Measurements from ENCODE around the gene ODAD4. TPM values are rescaled to one million over a fixed set of nuclear protein-coding genes. Genes with fewer than 3 reads are reported as not detected.

ODAD4 gene
- total RNA-seq, 4 donors from 2014 or later, result 1.8 to 3.2 (median 3.2) TPM; not detected in 1

DNA sequence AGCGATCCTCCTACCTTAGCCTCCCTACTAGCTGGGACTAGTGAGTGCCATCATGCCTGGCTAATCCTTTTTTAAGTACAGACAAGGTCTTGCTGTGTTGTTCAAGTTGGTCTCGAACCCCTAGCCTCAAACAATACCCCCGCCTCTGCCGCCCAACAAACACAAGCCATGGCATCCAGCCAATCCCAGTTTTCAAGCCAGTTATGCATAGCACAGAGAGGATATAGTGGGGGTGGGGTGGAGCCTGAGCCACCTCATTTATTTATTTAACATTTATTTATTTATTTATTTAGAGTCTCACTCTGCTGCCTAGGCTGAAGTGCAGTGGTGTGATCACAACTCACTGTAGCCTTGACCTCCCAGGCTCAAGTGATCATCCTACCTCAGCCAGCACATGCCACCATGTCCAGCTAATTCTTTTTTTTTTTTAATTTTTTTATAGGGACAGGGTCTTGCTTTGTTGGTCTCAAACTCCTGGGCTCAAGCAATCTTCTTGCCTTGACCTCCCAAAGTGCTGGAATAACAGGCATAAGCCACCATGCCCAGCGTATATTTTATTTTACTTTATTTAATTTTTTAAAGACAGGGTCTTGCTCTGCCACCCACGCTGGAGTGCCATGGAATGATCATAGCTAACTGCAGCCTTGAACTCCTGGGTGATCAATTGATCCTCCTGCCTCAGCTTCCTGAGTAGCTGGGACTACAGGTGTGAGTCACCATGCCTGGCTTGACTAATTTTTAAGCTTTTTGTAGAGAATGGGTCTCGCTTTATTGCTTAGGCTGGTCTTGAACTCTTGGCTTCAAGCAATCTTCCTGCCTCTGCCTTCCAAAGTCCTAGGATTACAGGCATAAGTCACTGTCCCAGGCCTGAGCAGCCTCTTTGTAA lies 39.0 kb upstream of the ODAD4 start:
- Histone ChIP-seq H3K27me3 (no peaks in the 10 kb centered on the region), H3K4me3 (no peak overlapping the region), H3K4me1 (no peaks in the 10 kb centered on the region), H3K36me3 (no peaks in the 10 kb centered on the region), H3K9me3 (no peaks in the 10 kb centered on the region), H3K27ac (no peak overlapping the region)
- intact Hi-C loops (cut with DNase I; ENCODE audit: low total_unique reads), result no loop called here
- TF ChIP-seq, protein P1, sequence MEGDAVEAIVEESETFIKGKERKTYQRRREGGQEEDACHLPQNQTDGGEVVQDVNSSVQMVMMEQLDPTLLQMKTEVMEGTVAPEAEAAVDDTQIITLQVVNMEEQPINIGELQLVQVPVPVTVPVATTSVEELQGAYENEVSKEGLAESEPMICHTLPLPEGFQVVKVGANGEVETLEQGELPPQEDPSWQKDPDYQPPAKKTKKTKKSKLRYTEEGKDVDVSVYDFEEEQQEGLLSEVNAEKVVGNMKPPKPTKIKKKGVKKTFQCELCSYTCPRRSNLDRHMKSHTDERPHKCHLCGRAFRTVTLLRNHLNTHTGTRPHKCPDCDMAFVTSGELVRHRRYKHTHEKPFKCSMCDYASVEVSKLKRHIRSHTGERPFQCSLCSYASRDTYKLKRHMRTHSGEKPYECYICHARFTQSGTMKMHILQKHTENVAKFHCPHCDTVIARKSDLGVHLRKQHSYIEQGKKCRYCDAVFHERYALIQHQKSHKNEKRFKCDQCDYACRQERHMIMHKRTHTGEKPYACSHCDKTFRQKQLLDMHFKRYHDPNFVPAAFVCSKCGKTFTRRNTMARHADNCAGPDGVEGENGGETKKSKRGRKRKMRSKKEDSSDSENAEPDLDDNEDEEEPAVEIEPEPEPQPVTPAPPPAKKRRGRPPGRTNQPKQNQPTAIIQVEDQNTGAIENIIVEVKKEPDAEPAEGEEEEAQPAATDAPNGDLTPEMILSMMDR (IDR thresholded peaks at IDR 0.05), result no peak
- TF ChIP-seq POLR2A (IDR thresholded peaks at IDR 0.05), result no peak
- DNase-seq, result no peak

DNA sequence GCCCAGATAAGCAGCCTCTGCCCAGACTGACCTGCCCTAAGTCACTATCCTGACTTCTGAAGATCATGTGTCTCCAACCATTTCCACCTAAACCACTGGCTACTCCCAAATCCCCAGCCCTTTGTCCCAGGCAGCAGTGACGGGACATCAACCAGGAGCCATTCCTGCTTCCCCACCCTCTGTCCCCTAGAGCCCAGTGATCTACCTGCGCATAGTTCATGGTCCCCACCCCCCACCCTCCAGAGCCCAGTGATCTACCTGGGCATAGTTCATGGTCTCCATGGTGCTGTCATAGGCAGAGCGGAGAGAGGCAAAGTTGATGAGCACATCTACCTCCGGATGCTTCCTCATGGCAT lies 38.4 kb upstream of the ODAD4 start:
- Histone ChIP-seq H3K4me3 (no peak overlapping the region), H3K4me1 (no peaks in the 10 kb centered on the region), H3K27ac (no peak overlapping the region), H3K27me3 (no peaks in the 10 kb centered on the region), H3K9me3 (no peaks in the 10 kb centered on the region), H3K36me3 (no peaks in the 10 kb centered on the region)
- intact Hi-C loops (cut with DNase I; ENCODE audit: low total_unique reads), result no loop called here
- DNase-seq, result no peak
- no peak for TF ChIP-seq POLR2A (IDR thresholded peaks at IDR 0.05)
- TF ChIP-seq, protein P1 (IDR thresholded peaks at IDR 0.05), result no peak

DNA sequence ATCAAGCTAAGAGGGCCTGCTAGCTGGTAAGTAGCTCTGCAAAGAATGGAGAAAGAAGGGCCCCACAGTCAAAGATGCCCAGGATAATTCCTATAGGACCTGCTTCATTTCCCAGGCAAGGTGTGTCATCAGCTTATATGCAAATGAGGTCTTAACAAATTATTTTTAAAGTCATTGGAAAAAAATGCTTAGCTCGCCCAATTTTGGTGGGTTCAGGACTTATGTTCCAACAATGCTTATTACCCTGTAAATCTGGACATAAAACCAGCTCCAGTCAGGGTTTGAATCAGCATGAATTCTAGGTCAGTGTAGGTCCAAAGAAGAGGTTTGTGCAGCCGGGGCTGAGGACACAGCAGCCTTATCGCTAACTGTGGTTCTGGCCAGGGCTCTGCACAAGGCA lies 37.0 kb upstream of the ODAD4 start:
- intact Hi-C loops (cut with DNase I; ENCODE audit: low total_unique reads), result no loop called here
- no peaks in the 10 kb centered on the region for H3K36me3 ChIP-seq

DNA sequence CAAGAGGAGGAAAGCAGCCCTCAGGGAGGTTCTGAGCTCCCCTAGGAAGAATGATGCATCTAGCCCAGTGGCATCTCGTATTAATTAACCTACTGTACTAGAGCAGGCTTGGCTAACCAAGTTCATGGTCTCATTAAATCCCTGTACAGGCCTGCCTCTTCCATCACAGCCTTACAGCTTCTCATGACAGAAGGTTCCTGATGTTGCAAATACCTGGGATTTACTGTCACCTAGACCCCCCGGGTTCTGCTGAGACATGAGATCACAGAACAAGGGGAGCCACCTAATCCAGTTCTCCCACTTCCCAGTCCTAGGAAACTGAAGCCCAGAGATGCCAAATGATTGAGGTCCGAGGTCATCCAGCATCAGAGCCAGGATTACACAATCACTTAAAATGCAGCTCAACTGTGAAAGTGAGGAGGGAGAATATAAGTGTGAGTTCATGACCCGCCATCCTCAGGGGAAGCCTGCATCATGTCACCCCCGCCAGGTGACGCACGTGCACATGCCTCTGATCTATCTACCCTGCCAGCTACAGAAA lies 35.6 kb upstream of the ODAD4 start:
- DNase-seq, result peak; percentile 66 to 69
- TF ChIP-seq POLR2A (IDR thresholded peaks at IDR 0.05), result no peak
- TF ChIP-seq, protein P1 (IDR thresholded peaks at IDR 0.05), result no peak

More for the DNA sequence above, 37.0 kb upstream of the ODAD4 start:
- no peak overlapping the region for H3K4me3 ChIP-seq
- DNase-seq, result no peak
- H3K27ac ChIP-seq, result no peak overlapping the region
- no peaks in the 10 kb centered on the region for H3K4me1 ChIP-seq
- H3K9me3 ChIP-seq, result no peaks in the 10 kb centered on the region
- no peaks in the 10 kb centered on the region for H3K27me3 ChIP-seq
- TF ChIP-seq, protein P1 (IDR thresholded peaks at IDR 0.05), result no peak
- no peak for TF ChIP-seq POLR2A (IDR thresholded peaks at IDR 0.05)

DNA sequence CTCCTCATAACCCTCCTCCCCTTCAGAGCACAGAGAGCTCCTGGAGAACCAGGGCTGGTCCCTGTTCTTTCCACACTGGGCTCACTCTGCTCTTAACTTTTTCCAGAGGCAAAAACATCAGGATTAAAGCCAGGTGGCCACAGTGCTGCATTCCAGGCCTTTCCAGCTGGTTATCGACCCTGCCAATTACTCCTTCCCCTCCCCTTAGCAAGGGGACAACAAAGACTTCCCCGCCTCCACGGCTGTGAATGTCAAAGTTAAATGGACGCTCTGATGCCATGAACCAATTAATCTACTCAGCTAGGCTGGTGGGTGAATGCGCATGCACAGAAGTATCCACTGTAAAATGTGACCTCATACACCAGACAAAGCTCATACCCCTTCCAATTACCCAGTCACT lies 34.8 kb upstream of the ODAD4 start:
- peak; percentile 67 to 78 for DNase-seq
- Histone ChIP-seq H3K9me3 (no peaks in the 10 kb centered on the region), H3K27ac (peak overlapping the region; percentile 47 to 74), H3K27me3 (no peaks in the 10 kb centered on the region), H3K4me3 (no peak overlapping the region), H3K36me3 (no peaks in the 10 kb centered on the region), H3K4me1 (no peaks in the 10 kb centered on the region)
- intact Hi-C loops (cut with DNase I; ENCODE audit: low total_unique reads), result no loop called here
- TF ChIP-seq POLR2A (IDR thresholded peaks at IDR 0.05), result no peak
- TF ChIP-seq, protein P1 (IDR thresholded peaks at IDR 0.05), result no peak

More for the DNA sequence above, 35.6 kb upstream of the ODAD4 start:
- no peaks in the 10 kb centered on the region for H3K4me1 ChIP-seq
- no peaks in the 10 kb centered on the region for H3K9me3 ChIP-seq
- H3K27ac ChIP-seq, result peak overlapping the region; percentile 47 to 74
- H3K27me3 ChIP-seq, result no peaks in the 10 kb centered on the region
- intact Hi-C loops (cut with DNase I; ENCODE audit: low total_unique reads), result no loop called here
- no peaks in the 10 kb centered on the region for H3K36me3 ChIP-seq
- no peak overlapping the region for H3K4me3 ChIP-seq
